T-helper 9 cell (primary cell): ENCODE data around the gene SOHLH1.
A peak's percentile ranks its signal among the peaks of the same experiment; 100 is the strongest.

Source experiments
- DNase-seq: peaks from one replicate; pipeline ENCODE4 v3.0.0-alpha.2; 2020

The SOHLH1 gene

DNA sequence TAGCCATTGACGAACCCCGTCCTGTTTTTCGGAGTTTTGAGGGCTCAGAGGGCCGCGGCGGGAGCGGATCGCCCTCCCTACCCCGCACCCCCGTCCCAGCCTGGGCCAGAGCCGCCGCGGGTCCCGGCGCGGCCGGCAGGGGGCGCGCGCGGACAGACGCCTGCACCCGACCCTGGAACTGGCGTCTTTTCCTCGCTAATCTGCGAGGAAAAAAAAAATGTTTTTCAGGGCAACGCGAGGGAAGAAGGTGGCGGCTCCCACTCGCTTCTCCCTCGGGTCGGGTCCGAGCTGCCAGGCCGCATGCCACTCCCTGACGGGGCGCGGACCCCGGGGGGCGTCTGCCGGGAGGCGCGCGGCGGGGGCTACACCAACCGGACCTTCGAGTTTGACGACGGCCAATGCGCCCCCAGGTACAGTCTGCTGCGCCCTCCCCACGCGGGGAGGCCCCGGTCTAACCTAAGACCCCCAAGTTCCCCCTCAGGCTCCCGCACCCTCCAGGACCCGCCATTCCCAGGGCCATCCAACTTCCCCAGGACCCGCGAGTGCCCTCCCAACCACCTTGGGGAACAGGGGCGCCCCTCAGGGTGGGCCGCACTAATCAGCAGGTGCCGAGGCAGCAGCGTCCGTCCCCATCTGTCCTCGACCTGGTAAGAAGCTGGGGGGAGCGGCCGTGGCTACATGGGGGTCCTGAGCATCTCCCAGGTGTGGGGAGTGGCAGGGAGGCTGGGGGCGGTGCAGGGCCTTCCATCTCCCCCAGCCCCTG lies 2.9 kb upstream of the SOHLH1 start, which contains the start of gene KCNT1:
Gene KCNT1 (plus strand): TSS at position 227 of the 763 bp plus-strand sequence. CDS start 74 bp downstream, at position 301.
- peak; percentile 42 for DNase-seq

GRCh38 chr9:135701067-135701958 lies 2.0 kb upstream of the SOHLH1 start:
- DNase-seq: no peak

- DNase-seq: no peak
Observed at GRCh38 chr9:135700525-135700924, 1.2 kb upstream of the SOHLH1 start.

- no peak for DNase-seq
Observed at GRCh38 chr9:135698767-135699166, 514 bp downstream of the SOHLH1 start.

GRCh38 chr9:135698236-135698635 lies 1.0 kb downstream of the SOHLH1 start:
- no peak for DNase-seq

DNA sequence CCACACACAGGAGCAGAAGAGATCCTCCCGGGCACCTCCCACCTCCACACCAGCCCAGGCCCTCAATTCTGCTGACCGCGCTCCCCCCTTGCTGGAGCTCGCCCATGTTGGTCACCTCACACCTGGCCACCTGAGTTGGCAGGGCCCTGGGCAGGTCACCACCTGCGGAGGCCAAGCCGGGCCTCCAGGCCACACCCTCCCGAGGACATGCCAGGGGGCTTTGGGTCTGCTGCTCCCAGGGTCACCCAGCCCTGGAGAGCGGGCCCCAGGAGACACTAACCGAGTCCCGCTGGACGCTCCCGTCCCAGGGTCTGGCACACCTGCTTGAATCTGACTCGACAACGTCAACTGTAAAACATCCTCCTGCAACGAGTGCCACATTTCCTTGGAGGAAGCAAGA lies 2.1 kb downstream of the SOHLH1 start:
- DNase-seq: no peak

DNA sequence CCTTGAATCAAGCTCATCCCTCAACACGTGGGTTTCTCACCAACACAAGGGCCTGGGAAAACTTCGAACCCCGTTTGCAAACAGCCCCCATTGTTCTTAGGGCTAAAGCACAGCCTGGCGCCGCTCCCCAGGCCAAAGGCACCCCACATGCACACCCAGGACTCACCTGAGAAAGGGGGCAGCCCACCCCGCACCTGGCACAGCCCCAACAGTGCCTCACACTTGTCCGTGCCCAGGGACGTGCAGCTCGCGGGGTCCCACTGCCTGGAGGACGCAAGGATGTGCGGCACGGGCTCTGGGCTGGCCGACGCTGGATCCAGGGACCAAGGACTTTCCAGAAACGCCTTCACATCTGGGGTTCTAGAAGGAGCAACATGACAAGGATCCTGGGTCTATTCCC lies 2.8 kb downstream of the SOHLH1 start:
- DNase-seq: no peak

DNA sequence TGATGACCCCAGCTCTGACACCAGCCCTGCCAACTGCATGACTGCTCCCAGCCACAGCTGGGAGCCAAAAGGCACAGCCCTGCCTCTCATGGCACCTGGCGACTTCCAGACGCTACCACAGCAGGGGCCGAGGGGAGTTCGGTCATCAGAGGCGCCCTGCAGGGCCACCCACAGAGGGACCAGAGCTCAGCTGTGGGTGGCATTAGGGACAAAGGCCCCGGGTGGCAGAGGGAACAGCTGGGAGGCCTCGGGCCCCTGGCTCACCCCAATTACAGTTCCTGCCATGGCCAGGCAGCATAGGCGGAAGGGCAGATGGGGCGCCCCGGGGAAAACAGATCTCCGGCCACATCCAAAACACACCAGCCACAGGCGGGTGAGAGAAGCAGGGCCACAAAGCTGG lies 3.6 kb downstream of the SOHLH1 start:
- no peak for DNase-seq

GRCh38 chr9:135695036-135695435 lies 4.2 kb downstream of the SOHLH1 start:
- DNase-seq: no peak

DNA sequence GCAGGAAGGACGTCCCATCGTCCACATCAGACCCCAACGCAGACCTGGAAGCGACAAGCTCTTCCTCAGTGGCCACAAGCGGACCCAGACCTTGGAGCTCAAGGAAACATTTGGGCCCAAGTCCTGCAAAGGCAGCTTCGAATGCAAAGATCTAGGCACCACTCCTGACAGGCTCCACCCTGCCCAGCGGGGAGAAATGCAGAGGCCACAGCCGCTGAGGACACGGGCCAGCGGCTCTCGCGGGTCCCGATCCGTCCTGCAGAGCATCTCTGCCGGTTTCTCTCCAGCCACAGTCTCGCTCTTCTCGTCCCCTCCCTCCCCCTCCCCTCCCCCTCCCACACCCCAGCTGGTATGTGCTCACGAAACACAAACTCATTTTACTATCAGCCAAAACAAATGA lies 4.9 kb downstream of the SOHLH1 start:
- no peak for DNase-seq

DNA sequence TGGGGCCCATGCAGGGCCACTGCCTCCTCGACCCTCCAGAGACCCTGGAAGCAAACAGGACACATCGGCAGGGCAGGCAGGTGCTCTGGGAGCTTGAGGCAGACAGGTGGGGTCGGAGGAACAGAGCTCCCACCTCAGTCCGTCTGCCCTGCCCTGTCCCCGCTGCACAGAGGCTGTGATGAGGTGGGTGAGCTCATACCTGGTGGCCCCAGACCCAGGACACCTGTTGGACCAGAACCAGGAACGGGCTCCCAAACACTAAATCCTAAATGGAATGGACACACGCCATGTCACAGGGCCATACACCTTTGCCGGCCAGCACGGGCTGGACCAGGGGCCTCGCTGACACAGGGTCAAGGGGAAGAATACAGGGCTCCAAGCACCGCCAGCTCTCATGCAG lies 5.5 kb downstream of the SOHLH1 start:
- no peak for DNase-seq

GRCh38 chr9:135693265-135693664 lies 6.0 kb downstream of the SOHLH1 start:
- DNase-seq: no peak

DNA sequence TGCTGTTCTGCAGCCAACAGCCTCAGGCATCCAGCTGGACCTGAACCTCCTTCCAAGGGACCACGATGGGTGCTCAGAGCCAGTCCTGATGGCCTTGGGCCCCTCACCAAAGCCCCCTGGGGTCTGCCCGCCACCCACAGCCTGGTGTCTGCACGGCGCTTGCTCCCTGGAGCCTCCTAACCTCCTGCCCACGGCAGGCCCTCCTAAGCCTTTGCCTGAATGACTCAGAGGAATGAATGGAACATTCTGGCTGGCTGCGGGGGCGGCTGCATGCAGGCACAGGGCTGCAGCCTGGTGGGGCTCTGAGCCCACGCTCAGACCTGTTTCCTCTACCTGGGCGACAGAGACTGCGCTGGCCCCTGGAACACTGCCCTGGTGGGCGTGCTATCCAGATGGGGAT lies 6.9 kb downstream of the SOHLH1 start:
- DNase-seq: no peak

DNA sequence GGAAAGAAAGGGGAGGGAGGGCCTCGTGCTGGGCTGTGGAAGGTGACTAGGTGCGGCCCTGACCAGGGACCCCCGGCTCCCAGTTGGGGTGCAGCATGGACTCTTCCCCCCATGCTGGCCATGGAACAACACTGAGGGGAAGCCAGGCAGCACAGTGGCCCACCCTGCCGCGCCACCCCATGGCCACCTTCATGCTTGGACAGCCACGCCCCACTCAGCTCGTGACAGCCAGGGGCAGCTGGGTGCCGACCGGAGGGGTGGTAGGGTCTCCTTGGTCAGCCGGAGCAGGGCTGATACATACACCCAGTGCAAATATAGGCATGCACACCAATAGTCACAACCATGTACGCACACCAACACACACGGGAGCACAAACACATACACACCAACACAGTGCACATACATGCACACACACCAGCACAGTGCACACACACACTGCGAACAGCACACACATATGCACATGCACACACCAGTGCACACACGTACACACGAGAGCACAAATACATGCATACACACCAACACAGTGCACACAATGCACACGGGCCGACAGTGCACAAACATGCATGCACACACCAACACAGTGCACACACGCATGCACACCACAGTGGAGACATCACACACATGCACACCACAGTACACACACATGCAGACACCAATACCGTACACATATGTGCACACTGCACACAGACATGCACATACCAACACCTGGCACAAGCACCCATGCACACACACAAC lies 8.3 kb downstream of the SOHLH1 start:
- DNase-seq: no peak

DNA sequence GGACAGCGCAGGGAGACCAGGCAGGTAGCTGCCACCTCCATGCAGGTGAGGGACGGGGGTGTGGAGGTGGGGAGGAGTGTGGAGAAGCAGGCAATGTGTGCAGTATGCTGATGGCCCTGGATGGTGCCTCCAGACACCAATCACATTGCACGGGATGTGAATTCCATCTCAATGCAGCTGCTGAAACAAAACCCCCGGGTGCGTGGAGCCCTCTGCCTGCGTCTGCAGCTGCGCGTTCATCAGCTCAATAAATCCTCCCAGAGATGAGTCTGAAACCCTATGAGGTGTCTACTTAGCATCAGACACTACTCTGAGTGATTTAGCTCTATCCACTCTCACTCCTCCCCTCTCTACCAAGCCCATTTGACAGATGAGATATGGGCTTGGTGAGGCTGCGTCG lies 10.3 kb downstream of the SOHLH1 start:
- DNase-seq: no peak

- no peak for DNase-seq
Observed at GRCh38 chr9:135687216-135687615, 12.1 kb downstream of the SOHLH1 start.

DNA sequence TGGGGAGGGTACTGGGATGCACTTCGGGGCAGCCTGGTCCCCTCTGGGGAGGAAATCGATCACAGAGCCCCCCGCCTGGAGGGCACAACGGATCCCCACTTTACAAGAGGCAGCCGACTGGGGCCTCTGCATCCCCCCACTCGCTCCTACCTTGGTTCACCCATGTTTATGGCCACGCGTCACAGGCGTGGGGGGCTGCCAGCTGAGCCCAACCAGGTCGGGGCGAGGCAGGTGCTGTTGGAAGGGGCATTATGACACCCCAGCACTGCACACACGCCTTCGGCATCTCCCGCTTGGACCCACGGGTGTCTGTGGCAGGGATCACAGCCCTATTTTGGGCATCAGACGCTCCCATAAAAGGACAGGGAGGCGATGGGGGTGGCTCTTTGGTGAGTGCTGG lies 14.6 kb downstream of the SOHLH1 start:
- DNase-seq: no peak

DNA sequence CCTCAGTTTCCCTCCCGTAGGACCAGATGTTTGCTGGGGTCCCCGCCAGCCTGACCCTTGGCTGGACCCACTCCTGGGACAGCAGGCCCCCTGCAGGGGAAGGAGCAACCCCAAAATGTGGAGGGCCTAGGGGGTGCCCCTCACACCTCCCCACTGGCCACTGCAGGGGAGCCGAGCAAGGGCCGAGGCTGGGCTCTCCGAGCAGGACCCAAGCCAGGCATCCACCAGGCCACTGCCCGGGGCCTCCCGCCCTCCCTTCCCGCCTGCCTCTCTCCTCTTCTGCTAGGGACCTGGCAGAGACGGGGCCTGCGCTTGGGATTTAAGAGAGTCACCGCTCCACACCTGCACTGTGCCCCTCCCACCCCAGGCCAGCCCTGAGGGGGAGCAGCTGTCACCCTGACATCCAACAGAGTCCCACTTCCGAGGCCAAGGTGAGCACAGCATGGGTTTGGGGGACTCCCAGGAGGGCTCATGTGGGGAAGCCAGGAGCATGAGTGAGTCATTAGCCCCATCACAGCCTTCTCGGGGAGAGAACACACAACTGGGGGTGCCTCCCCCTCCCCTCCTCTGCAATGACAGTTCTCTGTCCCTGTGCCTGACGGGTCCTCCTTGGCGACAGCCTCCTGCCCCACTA lies 15.8 kb downstream of the SOHLH1 start:
- DNase-seq: no peak

DNA sequence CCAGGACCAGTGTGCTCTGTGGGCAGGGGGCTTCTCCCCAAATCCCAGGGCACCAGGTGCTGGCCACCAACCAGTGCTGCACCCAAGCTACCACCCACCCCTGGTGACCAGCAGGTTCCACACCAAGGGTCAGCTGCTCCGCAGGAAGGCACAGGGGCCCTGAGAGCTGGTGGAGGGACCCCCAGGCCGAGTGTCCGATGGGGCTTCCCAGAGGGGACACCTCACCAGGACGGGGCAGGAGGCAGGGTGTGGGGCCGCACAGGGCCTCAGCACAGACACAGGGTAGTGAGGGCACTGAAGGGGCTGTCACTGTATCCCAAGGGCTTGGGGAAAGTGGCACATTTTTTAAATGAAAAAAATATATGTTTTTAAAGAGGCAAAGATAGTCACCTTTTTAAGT lies 18.1 kb downstream of the SOHLH1 start:
- no peak for DNase-seq

GRCh38 chr9:135680056-135680455 lies 19.2 kb downstream of the SOHLH1 start:
- no peak for DNase-seq

DNA sequence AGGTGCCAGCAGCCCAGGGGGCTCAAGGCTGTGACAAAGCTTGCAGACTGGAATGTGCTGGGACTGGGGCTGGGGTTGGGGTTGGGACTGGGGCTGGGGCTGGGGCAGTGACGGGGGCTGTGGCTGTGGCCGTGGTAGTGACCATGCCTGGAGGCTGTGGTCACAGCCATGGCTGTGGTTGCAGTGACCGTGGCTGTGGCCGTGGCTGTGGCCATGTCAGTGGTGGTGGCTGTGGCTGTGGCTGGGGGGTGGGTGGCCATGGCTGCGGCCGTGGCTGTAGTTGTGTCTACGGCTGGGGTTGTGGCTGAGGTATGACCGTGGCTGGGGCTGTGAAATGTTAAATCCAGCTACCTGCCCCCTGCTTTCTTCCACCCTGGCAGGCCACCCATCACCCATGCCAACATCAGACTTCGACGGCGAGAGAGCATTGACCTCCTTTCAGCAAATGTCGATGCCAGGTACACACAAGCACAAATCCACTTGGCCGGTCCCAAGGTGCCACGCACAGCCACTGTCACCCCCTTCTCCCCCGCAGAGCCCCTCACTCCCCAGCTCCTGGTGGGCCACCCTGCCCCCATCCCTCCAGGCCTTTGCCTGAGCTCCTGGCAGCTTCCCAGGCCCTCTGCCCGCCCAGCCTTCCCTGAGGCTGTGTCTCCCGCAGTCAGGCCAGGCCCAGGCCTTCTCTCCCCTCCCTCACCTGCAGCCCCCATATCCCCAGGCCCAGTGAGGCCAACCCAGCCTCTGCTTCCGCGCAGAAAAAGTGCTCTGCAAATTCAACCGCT lies 20.9 kb downstream of the SOHLH1 start:
- DNase-seq: no peak

- no peak for DNase-seq
Observed at GRCh38 chr9:135677641-135678168, 21.6 kb downstream of the SOHLH1 start.
